Measurements from ENCODE around the gene MPO.

The MPO gene

GRCh38 chr17:58265271-58265670 lies 15.5 kb downstream of the MPO start:
- no peak for DNase-seq (ENCODE audit: low spot score)

GRCh38 chr17:58264407-58265103 lies 16.2 kb downstream of the MPO start:
- DNase-seq (ENCODE audit: low spot score): no peak

GRCh38 chr17:58263773-58264172 lies 17.0 kb downstream of the MPO start:
- no peak for DNase-seq (ENCODE audit: low spot score)

- no peak for DNase-seq (ENCODE audit: low spot score)
These were observed 18.6 kb downstream of the MPO start for GRCh38 chr17:58262149-58262548.

GRCh38 chr17:58254803-58255202 lies 25.9 kb downstream of the MPO start:
- no peak for DNase-seq (ENCODE audit: low spot score)

- DNase-seq (ENCODE audit: low spot score): no peak
These were observed 27.7 kb downstream of the MPO start for GRCh38 chr17:58253082-58253481.

- DNase-seq (ENCODE audit: low spot score): no peak
These were observed 28.6 kb downstream of the MPO start for GRCh38 chr17:58252141-58252540.

GRCh38 chr17:58250344-58251011 lies 30.3 kb downstream of the MPO start:
- no peak for DNase-seq (ENCODE audit: low spot score)

- DNase-seq (ENCODE audit: low spot score): peak; percentile 65
These were observed 31.2 kb downstream of the MPO start for GRCh38 chr17:58249270-58250133.

- no peak for DNase-seq (ENCODE audit: low spot score)
These were observed 31.8 kb downstream of the MPO start for GRCh38 chr17:58248955-58249269.

GRCh38 chr17:58247511-58248363 lies 33.0 kb downstream of the MPO start:
- DNase-seq (ENCODE audit: low spot score): no peak

- no peak for DNase-seq (ENCODE audit: low spot score)
These were observed 34.0 kb downstream of the MPO start for GRCh38 chr17:58246781-58247180.

GRCh38 chr17:58246104-58246740 lies 34.5 kb downstream of the MPO start:
- no peak for DNase-seq (ENCODE audit: low spot score)

- no peak for DNase-seq (ENCODE audit: low spot score)
These were observed 35.2 kb downstream of the MPO start for GRCh38 chr17:58245428-58246103.

GRCh38 chr17:58244963-58245362 lies 35.8 kb downstream of the MPO start:
- no peak for DNase-seq (ENCODE audit: low spot score)

- DNase-seq (ENCODE audit: low spot score): no peak
These were observed 38.5 kb downstream of the MPO start for GRCh38 chr17:58242171-58242784.

GRCh38 chr17:58239987-58240386 lies 40.7 kb downstream of the MPO start:
- DNase-seq (ENCODE audit: low spot score): no peak

GRCh38 chr17:58238147-58238634 lies 42.5 kb downstream of the MPO start, which contains the start of gene LPO:
Gene LPO (plus strand): TSS chr17:58238584. CDS start chr17:58242980, 4,396 bp downstream.
- no peak for DNase-seq (ENCODE audit: low spot score)

- DNase-seq (ENCODE audit: low spot score): peak; percentile 11
These were observed 44.3 kb downstream of the MPO start for GRCh38 chr17:58236394-58236793.

GRCh38 chr17:58235821-58236220 lies 44.9 kb downstream of the MPO start:
- no peak for DNase-seq (ENCODE audit: low spot score)
